Stimulated activated CD4-positive, alpha-beta T cell treated with anti-CD3 and anti-CD28 coated beads, TNF-alpha, amount 100 ng/mL, for 48 hours (primary cell): ENCODE data around the gene C12orf75.

Source experiments
- DNase-seq, 3 donors: peaks; one replicate each; pipeline ENCODE4 v3.0.0-alpha.2; 2020; ENCODE audit warnings: low read depth in 3 of 3

C12orf75 gene

DNA sequence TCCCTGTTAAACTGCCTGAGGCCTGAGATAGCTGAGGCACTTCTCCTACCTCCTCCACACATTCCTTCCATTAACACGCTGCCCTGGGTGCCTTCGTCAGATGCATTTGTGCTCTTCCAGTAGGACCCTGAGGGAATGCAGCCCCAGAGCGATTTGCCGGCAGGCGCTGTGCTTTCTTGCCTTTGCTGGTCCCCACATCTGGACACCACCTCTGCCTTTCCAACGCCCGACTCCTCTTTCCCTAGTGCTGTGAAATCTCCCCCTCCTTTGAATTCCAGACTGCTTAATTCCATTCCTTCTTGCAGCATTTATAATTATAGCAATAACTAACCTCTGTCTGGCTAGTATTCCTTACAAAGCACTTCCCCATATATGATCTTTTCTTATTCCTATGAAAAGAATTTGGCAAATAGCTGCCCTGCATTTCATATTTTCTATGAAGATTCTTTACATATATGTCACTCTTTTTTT, 88.4 kb downstream of the C12orf75 start:
- no peak for DNase-seq

- DNase-seq, result no peak
Measured at GRCh38 chr12:105419606-105420005, 89.1 kb downstream of the C12orf75 start.

DNA sequence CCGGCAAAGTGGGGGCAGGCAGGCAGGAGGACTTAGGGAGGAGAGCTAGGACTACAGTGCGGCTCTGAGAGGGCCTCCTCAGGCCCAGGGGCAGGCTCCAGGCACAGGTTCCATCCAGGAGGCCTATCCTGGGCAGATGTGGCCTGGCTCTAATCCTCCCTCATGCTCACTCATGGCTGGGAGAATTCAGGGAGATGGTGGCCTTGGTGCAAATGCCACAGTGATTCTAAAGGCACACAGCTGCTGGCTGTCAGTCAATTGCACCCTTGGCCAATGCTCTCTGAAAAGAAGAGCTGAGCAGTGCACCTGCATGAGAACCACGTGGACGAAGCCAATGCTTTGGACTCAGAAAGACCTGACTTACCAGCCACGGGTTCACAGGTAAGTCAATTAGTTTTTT, 89.6 kb downstream of the C12orf75 start:
- no peak for DNase-seq

- DNase-seq, result peak; percentile 17 to 54 (median 47)
Measured at GRCh38 chr12:105420659-105421240, 90.3 kb downstream of the C12orf75 start.
